GM06990 (cell line): ENCODE results near the gene SUN2.

ENCODE experiments used
- DNase-seq: peaks from one replicate; pipeline ENCODE4 v3.0.0-alpha.2; 2011; ENCODE audit not compliant: insufficient read length; ENCODE audit errors: extremely low read depth
- H3K27me3 ChIP-seq: replicated peaks from 2 replicates; pipeline ENCODE4 v1.6.0; 2011; ENCODE audit warnings: low read length; ENCODE audit not compliant: control insufficient read depth, insufficient read depth
- H3K36me3 ChIP-seq: 2 replicates; pipeline ENCODE4 v1.5.1; 2011; ENCODE audit warnings: low read length; ENCODE audit not compliant: control insufficient read depth, insufficient read depth
- H3K4me3 ChIP-seq: replicated peaks from 2 replicates; pipeline ENCODE4 v1.5.1; 2011; ENCODE audit warnings: low read depth, mild to moderate bottlenecking, control low read depth, low read length
- TF ChIP-seq, protein P1 (sequence below): IDR thresholded peaks from 2 replicates; pipeline ENCODE4 v1.5.1; 2011; ENCODE audit warnings: low read length, control low read depth, mild to moderate bottlenecking, inconsistent platforms; ENCODE audit not compliant: insufficient read depth, poor library complexity, severe bottlenecking

SUN2 gene

DNA sequence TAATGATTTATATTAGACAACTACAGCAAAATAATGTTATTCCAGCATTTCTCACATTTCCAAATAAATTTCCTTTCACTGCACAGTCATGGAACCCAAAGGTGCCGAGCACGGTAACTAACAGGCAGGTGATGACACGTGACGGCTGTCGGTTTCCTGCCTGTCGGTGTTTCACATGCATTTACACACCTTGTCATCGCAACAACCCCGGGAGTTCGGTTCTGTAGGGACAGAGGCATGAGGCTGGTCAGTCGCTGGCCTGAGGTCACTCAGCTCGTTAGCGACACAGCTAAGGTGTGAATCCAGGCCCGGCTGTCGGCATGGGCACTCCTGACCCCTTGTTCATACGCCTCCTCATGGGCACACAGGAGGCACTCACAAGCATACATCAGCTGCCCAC lies 28.2 kb upstream of the SUN2 start:
- H3K36me3 ChIP-seq = no peaks in the 10 kb centered on the region
- DNase-seq = no peak
- no peaks in the 10 kb centered on the region for H3K27me3 ChIP-seq
- no peak overlapping the region for H3K4me3 ChIP-seq
- TF ChIP-seq, protein P1, sequence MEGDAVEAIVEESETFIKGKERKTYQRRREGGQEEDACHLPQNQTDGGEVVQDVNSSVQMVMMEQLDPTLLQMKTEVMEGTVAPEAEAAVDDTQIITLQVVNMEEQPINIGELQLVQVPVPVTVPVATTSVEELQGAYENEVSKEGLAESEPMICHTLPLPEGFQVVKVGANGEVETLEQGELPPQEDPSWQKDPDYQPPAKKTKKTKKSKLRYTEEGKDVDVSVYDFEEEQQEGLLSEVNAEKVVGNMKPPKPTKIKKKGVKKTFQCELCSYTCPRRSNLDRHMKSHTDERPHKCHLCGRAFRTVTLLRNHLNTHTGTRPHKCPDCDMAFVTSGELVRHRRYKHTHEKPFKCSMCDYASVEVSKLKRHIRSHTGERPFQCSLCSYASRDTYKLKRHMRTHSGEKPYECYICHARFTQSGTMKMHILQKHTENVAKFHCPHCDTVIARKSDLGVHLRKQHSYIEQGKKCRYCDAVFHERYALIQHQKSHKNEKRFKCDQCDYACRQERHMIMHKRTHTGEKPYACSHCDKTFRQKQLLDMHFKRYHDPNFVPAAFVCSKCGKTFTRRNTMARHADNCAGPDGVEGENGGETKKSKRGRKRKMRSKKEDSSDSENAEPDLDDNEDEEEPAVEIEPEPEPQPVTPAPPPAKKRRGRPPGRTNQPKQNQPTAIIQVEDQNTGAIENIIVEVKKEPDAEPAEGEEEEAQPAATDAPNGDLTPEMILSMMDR = no peak

DNA sequence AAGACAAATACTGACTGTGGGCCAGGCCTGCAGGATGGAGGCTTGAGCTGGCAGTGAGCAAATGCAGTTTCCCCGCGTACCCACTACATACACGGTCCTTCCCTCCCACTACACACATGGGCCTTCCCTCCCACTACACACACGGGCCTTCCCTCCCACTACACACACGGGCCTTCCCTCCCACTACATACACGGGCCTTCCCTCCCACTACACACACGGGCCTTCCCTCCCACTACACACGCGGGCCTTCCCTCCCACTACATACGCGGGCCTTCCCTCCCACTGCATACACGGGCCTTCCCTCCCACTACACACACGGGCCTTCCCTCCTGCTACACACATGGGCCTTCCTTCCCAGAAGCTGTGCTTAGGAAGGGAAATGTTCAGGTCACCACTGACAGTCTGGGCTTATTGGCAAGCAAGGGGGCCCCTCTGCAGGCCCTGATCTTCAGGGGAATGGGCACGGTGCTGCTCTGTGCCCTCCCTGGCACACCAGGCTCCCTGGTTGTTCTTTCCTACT lies 27.4 kb upstream of the SUN2 start:
- Histone ChIP-seq H3K4me3 (no peak overlapping the region), H3K27me3 (no peaks in the 10 kb centered on the region), H3K36me3 (no peaks in the 10 kb centered on the region)
- TF ChIP-seq, protein P1 = no peak
- DNase-seq = no peak

DNA sequence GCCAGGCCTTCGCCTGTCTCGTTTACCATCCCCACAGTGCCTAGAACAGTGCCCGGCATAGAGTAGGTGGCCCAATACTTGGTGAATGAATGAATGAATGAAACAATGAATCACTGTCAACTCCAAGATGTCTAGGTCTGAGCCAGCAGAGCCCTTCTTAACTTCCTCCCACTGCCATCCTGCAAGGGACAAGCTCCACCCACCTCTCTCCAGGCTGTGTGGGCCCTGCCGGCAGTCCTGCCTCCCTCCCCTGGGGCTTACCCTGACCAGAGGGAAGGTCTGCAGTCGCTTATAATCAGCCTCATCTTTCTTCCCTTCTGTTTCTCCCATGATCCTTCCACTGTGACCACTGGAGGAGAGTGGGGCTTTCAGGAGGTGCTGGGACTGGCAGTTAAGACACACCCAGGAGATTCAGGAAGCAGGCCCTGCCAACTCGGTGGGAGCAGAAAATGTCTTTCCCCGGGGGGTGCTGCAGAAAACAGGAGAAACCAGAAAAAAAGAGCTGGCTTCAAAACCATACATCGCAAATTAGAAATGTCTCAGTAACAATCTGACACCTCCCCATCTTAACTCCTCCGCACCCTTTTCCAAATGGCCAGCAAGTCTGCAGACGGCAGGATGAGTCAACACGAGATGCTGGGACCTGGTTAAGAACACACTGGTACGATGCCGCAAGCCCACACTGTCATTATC lies 26.8 kb upstream of the SUN2 start:
- no peaks in the 10 kb centered on the region for H3K36me3 ChIP-seq
- TF ChIP-seq, protein P1 = no peak
- DNase-seq = no peak
- H3K27me3 ChIP-seq = no peaks in the 10 kb centered on the region
- no peak overlapping the region for H3K4me3 ChIP-seq

DNA sequence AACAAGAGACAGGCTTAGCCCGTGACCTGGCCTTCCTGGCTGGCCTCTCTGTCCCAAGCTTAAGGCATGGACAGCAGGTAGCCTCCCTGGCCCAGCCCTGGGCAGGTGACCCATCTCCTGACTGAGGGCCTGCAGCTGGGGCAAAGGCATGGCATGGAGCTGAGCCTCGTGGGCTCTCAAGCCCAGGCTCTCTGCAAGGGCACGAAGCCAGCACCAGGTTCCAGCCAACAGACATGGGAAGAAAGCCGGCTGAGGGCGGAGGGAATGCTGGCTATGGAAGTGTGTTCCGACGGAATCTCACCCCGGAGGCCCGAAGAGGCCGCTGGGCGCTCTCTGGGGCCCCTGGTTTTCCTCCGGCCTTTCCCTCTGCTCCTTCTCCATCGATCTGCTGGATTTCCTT lies 25.2 kb upstream of the SUN2 start:
- H3K27me3 ChIP-seq = no peaks in the 10 kb centered on the region
- H3K36me3 ChIP-seq = no peaks in the 10 kb centered on the region
- H3K4me3 ChIP-seq = no peak overlapping the region
- DNase-seq = no peak
- TF ChIP-seq, protein P1 = no peak

DNA sequence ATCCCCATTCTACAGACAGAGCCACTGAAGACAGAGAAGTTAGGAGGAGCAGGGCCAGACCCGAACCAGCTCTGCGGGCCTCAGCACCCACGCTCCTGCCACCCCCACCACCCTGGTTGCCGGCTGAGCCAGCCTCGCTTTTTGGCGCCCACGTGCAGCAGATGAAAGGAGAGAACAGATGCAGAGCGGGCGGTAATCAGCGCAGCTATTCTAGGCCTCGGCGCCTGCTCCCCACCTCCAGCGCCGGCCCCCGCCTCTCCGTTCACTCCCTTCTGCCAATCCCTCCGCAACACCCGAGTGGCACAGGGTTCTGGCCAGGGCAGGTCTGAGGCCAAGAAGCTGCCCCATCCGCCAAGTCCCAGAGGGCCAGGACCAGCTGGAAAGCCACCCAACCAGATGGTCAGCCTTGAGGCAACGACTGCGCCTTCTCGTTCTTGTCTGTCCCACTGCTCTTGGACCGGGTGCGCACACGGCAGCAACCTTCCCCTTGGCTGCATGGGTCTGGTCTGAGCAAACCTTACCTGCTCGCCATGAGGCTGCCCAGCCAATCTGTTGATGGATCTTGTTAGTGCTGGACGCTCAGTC lies 21.4 kb upstream of the SUN2 start:
- no peak for DNase-seq
- H3K4me3 ChIP-seq = no peak overlapping the region
- H3K27me3 ChIP-seq = no peaks in the 10 kb centered on the region
- no peaks in the 10 kb centered on the region for H3K36me3 ChIP-seq
- TF ChIP-seq, protein P1 = no peak
